HepG2 (cell line): Measurements from ENCODE around the gene TFPI. TPM values are rescaled to one million over a fixed set of nuclear protein-coding genes. Genes with fewer than 3 reads are reported as not detected.

ENCODE experiments used
- AGO2 ChIP-seq: fragments of 200-400 bp; formaldehyde crosslinking; optimal IDR thresholded peaks from 2 replicates; pipeline ENCODE3; 2017; ENCODE audit warnings: mild to moderate bottlenecking, low read depth, low read length, moderate library complexity
- BRD4 ChIP-seq: sonication (generic); formaldehyde crosslinking; IDR thresholded peaks from 2 replicates; pipeline ENCODE4 v1.4.0; 2020; ENCODE audit warnings: missing genetic modification reagents
- ELF3 ChIP-seq: IDR thresholded peaks from 2 replicates; pipeline ENCODE4 v1.6.1; 2016; ENCODE audit warnings: missing genetic modification reagents, missing compliant biosample characterization
- GATAD2A ChIP-seq: IDR thresholded peaks from 2 replicates; pipeline ENCODE4 v1.6.1; 2016
- HMGXB3 ChIP-seq: sonication (generic); formaldehyde crosslinking; IDR thresholded peaks from 2 replicates; pipeline ENCODE4 v1.4.0; 2020; ENCODE audit warnings: missing genetic modification reagents, borderline replicate concordance
- HNF4A ChIP-seq: sonication (generic); formaldehyde crosslinking; IDR thresholded peaks from 2 replicates; pipeline ENCODE4 v1.4.0; 2020; ENCODE audit warnings: missing genetic modification reagents
- HOXA9 ChIP-seq: sonication (generic); formaldehyde crosslinking; IDR thresholded peaks from 2 replicates; pipeline ENCODE4 v1.8.1; 2022; ENCODE audit warnings: missing genetic modification reagents, mild to moderate bottlenecking, moderate library complexity, borderline replicate concordance
- HOXD1 ChIP-seq: sonication (generic); formaldehyde crosslinking; IDR thresholded peaks from 2 replicates; pipeline ENCODE4 v1.5.0; 2020; ENCODE audit warnings: missing genetic modification reagents
- IKZF4 ChIP-seq: sonication (generic); formaldehyde crosslinking; IDR thresholded peaks from 2 replicates; pipeline ENCODE4 v1.5.1; 2020; ENCODE audit warnings: borderline replicate concordance, mild to moderate bottlenecking, low read depth, missing genetic modification reagents; ENCODE audit errors: not compliant biosample characterization
- MTA1 ChIP-seq: sonication (generic); formaldehyde crosslinking; IDR thresholded peaks from 2 replicates; pipeline ENCODE4 v1.4.0; 2020; ENCODE audit warnings: missing genetic modification reagents, mild to moderate bottlenecking, borderline replicate concordance
- NR2F2 ChIP-seq: IDR thresholded peaks from 2 replicates; pipeline ENCODE4 v1.6.1; 2012; ENCODE audit warnings: low read depth, inconsistent platforms, borderline replicate concordance
- RARA ChIP-seq: IDR thresholded peaks from 2 replicates; pipeline ENCODE4 v1.6.1; 2016; ENCODE audit warnings: missing genetic modification reagents, missing compliant biosample characterization
- UBTF ChIP-seq: sonication (generic); formaldehyde crosslinking; IDR thresholded peaks from 2 replicates; pipeline ENCODE4 v1.4.0; 2020; ENCODE audit warnings: mild to moderate bottlenecking, missing genetic modification reagents
- ZBTB3 ChIP-seq: sonication (generic); formaldehyde crosslinking; IDR thresholded peaks from 2 replicates; pipeline ENCODE4 v1.4.0; 2020; ENCODE audit warnings: low read depth, mild to moderate bottlenecking, moderate library complexity, missing genetic modification reagents, borderline replicate concordance
- ZFP37 ChIP-seq: sonication (generic); formaldehyde crosslinking; IDR thresholded peaks from 2 replicates; pipeline ENCODE4 v1.4.0; 2020; ENCODE audit warnings: missing genetic modification reagents, borderline replicate concordance
- ZNF788 ChIP-seq: sonication (generic); formaldehyde crosslinking; IDR thresholded peaks from 2 replicates; pipeline ENCODE4 v1.5.0; 2020; ENCODE audit warnings: mild to moderate bottlenecking, missing genetic modification reagents, borderline replicate concordance
- polyA plus RNA-seq, 8 experiments: library from polyadenylated mRNA; depleted of rRNA in 3 of 8; stranded (reverse) in 7 of 8; unstranded in 1 of 8; fragments of >200 nt; fragmentation: Illumina TruSeq in 4 of 8; extraction: Trizol in 4 of 8; gene quantifications; 2 replicates each; pipeline versions ENCODE4 v1.2.1 to v1.2.3, GENCODE V29; 2011 to 2016; ENCODE audit warnings: low read depth in 4 of 8, missing spikeins in 1 of 8, mixed read lengths in 1 of 8; ENCODE audit not compliant: insufficient read depth in 1 of 8
- total RNA-seq, 5 experiments: library from RNA; depleted of rRNA; stranded (reverse); fragments of >200 nt; fragmentation: Illumina TruSeq; extraction: Trizol; gene quantifications; 2 replicates each; pipeline ENCODE4 v1.2.3, GENCODE V29; 2016; ENCODE audit warnings: low read depth in 1 of 5
- TF ChIP-seq, protein P1 (sequence below): IDR thresholded peaks from 2 replicates; pipeline ENCODE4 v1.6.1; 2016; ENCODE audit warnings: missing compliant biosample characterization, missing genetic modification reagents, borderline replicate concordance
- TF ChIP-seq, protein P2 (sequence below): sonication (generic); formaldehyde crosslinking; IDR thresholded peaks from 2 replicates; pipeline ENCODE4 v1.4.0; 2020; ENCODE audit warnings: missing genetic modification reagents

TFPI gene
- total and polyA plus RNA-seq, 2 of the 13 experiments (the other 11 are each of a cell fraction or from before 2014, with no cell fraction given) = 301 to 436 TPM

DNA sequence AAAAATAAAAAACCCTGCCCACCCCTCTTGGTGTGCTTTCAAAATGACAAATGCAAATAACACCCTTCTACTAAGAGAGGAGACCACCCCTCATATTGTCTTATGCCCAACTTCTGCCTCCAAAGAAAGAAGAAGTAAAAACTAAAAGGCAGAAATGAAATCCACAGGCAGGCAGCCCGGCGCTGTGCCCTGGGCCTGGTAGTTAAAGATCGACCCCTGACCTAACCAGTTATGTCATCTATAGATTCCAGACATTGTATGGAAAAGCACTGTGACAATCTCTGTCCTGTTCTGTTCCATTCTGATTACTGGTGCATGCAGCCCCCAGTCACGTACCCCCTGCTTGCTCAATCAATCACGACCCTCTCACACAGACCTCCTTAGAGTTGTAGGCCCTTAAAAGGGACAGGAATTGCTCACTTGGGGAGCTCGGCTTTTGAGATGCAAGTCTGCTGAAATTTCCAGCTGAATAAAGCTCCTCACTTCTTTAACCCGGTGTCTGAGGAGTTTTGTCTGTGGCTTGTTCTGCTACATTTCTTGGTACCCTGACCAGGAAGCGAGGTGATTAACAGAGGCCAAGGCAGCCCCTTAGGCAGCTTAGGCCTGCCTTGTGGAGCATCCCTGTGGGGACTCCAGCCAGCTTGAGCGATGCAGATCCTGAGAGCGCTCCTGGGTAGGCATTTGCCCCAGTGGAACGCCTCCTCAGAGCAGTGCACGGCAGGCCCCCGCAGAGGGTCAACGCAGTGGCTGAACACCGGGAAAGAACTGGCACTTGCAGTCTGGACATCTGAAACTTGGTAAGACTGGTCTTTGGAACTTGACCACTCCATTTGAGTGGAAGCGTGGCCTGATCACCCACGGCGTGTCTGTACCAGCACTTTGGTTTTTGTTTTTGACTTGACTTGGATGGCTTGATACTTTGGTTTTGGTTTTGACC lies 43.5 kb downstream of the TFPI start (continued):
- TF ChIP-seq HMGXB3 (CRISPR knock-in tag) (peak; percentile 40; the same call in 1 of the 2 replicates), IKZF4 (CRISPR knock-in tag) (peak; percentile 39), AGO2 (peak; percentile 54), ZBTB3 (0 out of 2 replicates have a peak, but pooled peaks have one; percentile 26), ZFP37 (CRISPR knock-in tag) (peak; percentile 39; the same call in 1 of the 2 replicates), HNF4A (CRISPR knock-in tag) (peak; percentile 28; the same call in 1 of the 2 replicates), RARA (CRISPR knock-in tag) (peak; percentile 89), ELF3 (CRISPR knock-in tag) (peak; percentile 27), BRD4 (CRISPR knock-in tag) (peak; percentile 79; the same call in 1 of the 2 replicates), HOXD1 (CRISPR knock-in tag) (peak; percentile 40), ZNF788 (CRISPR knock-in tag) (peak; percentile 85; the same call in 1 of the 2 replicates), MTA1 (CRISPR knock-in tag) (0 out of 2 replicates have a peak, but pooled peaks have one; percentile 65), GATAD2A (CRISPR knock-in tag) (peak; percentile 60; the same call in 1 of the 2 replicates), UBTF (CRISPR knock-in tag) (peak; percentile 64; the same call in 1 of the 2 replicates), NR2F2 (peak; percentile 57; the same call in 1 of the 2 replicates), HOXA9 (0 out of 2 replicates have a peak, but pooled peaks have one; percentile 54)
- TF ChIP-seq, protein P1, sequence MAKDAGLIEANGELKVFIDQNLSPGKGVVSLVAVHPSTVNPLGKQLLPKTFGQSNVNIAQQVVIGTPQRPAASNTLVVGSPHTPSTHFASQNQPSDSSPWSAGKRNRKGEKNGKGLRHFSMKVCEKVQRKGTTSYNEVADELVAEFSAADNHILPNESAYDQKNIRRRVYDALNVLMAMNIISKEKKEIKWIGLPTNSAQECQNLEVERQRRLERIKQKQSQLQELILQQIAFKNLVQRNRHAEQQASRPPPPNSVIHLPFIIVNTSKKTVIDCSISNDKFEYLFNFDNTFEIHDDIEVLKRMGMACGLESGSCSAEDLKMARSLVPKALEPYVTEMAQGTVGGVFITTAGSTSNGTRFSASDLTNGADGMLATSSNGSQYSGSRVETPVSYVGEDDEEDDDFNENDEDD (CRISPR knock-in tag) = peak; percentile 22; the same call in 1 of the 2 replicates
- TF ChIP-seq, protein P2, sequence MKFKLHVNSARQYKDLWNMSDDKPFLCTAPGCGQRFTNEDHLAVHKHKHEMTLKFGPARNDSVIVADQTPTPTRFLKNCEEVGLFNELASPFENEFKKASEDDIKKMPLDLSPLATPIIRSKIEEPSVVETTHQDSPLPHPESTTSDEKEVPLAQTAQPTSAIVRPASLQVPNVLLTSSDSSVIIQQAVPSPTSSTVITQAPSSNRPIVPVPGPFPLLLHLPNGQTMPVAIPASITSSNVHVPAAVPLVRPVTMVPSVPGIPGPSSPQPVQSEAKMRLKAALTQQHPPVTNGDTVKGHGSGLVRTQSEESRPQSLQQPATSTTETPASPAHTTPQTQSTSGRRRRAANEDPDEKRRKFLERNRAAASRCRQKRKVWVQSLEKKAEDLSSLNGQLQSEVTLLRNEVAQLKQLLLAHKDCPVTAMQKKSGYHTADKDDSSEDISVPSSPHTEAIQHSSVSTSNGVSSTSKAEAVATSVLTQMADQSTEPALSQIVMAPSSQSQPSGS (CRISPR knock-in tag) = peak; percentile 28; the same call in 1 of the 2 replicates
